ENCODE results near the gene THAP10.

DNA sequence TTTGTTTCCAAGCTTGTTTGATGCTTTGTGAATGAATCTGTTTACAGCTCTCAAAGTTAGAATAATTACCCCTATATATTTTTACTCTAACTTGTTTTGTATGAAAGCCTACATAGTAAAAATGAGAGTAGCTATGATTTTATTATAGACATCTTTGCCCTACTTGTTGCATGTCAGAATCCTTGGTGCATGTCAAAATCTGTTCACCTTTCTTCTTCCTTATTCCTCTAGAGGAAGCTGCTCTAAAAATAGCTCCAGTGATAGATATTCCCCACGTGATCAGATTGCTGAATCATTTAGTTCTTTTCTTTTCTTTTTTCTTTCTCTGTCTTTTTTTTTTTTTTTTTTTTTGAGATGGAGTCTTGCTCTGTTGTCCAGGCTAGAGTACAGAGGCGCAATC, 40.2 kb upstream of the THAP10 start:
- TF ChIP-seq POLR2A (IDR thresholded peaks at IDR 0.05) (no peak), POLR2AphosphoS5 (IDR thresholded peaks at IDR 0.05) (no peak), EP300 (IDR thresholded peaks at IDR 0.05; ENCODE audit: low read depth) (no peak)
- TF ChIP-seq, protein P1, sequence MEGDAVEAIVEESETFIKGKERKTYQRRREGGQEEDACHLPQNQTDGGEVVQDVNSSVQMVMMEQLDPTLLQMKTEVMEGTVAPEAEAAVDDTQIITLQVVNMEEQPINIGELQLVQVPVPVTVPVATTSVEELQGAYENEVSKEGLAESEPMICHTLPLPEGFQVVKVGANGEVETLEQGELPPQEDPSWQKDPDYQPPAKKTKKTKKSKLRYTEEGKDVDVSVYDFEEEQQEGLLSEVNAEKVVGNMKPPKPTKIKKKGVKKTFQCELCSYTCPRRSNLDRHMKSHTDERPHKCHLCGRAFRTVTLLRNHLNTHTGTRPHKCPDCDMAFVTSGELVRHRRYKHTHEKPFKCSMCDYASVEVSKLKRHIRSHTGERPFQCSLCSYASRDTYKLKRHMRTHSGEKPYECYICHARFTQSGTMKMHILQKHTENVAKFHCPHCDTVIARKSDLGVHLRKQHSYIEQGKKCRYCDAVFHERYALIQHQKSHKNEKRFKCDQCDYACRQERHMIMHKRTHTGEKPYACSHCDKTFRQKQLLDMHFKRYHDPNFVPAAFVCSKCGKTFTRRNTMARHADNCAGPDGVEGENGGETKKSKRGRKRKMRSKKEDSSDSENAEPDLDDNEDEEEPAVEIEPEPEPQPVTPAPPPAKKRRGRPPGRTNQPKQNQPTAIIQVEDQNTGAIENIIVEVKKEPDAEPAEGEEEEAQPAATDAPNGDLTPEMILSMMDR (IDR thresholded peaks at IDR 0.05): no peak
